Thyroid gland (tissue), 4 donors: ENCODE data around the gene HOXB3. TPM values are rescaled to one million over a fixed set of nuclear protein-coding genes. Genes with fewer than 3 reads are reported as not detected.
A peak's percentile ranks its signal among the peaks of the same experiment; 100 is the strongest.

Source experiments
- DNase-seq, 2 donors: peaks; one replicate each; pipeline ENCODE4 v3.0.0-alpha.2; 2019
- H3K27ac ChIP-seq, 3 donors: fragments of 200-600 bp; sonication (generic); 1 replicate in 2 of 3; 2 replicates in 1 of 3; pipeline ENCODE4 v1.5.1; 2016 to 2019; ENCODE audit warnings: mild to moderate bottlenecking in 1 of 3, moderate library complexity in 1 of 3
- H3K27me3 ChIP-seq: fragments of 200-600 bp; sonication (generic); one replicate; pipeline ENCODE4 v1.5.1; 2019
- H3K36me3 ChIP-seq, 2 donors: fragments of 200-600 bp; sonication (generic); one replicate each; pipeline ENCODE4 v1.5.1; 2016 to 2019
- H3K4me1 ChIP-seq, 2 donors: fragments of 200-600 bp; sonication (generic); one replicate each; pipeline ENCODE4 v1.5.1; 2017 to 2019
- H3K4me3 ChIP-seq, 3 donors: fragments of 200-600 bp; sonication (generic); replicated peaks in 1 of 3; 1 replicate in 2 of 3; 2 replicates in 1 of 3; pipeline ENCODE4 v1.5.1; 2016; ENCODE audit warnings: mild to moderate bottlenecking in 1 of 3
- H3K9me3 ChIP-seq: fragments of 200-600 bp; sonication (generic); one replicate; pipeline ENCODE4 v1.5.1; 2017
- POLR2A ChIP-seq, 2 donors: fragments of 450-650 bp; IDR thresholded peaks; one replicate each; pipeline ENCODE4 v1.6.1; 2017; ENCODE audit warnings: antibody characterized with exemption in 2 of 2, mild to moderate bottlenecking in 2 of 2, moderate library complexity in 1 of 2
- WGBS, 2 donors: methylation state at CpG; one replicate each; pipeline ENCODE4 v1.1.5; 2017; 5-methylcytosine and 5-hydroxymethylcytosine counted together
- intact Hi-C: fragments of 100-400 bp; cut with DNase I; formaldehyde crosslinking; loops from one replicate; pipeline ENCODE4 v1.15.1; 2023
- total RNA-seq, 4 donors: library from RNA; depleted of rRNA; stranded (reverse); fragments of >200 nt; gene quantifications; one replicate each; pipeline ENCODE4 v1.2.3, GENCODE V29; 2016
- TF ChIP-seq, protein P1 (sequence below), 6 experiments: fragments of 200-600 bp in 3 of 6; fragments of 450-650 bp in 3 of 6; sonication (generic) in 3 of 6; IDR thresholded peaks; one replicate each; pipeline ENCODE4 v1.5.1; 2016 to 2019; ENCODE audit warnings: antibody characterized with exemption in 6 of 6, mild to moderate bottlenecking in 2 of 6, inconsistent platforms in 1 of 6, moderate library complexity in 1 of 6

HOXB3 gene
- total RNA-seq, 4 donors from 2014 or later = 1.5 to 6.7 (median 4.3) TPM

DNA sequence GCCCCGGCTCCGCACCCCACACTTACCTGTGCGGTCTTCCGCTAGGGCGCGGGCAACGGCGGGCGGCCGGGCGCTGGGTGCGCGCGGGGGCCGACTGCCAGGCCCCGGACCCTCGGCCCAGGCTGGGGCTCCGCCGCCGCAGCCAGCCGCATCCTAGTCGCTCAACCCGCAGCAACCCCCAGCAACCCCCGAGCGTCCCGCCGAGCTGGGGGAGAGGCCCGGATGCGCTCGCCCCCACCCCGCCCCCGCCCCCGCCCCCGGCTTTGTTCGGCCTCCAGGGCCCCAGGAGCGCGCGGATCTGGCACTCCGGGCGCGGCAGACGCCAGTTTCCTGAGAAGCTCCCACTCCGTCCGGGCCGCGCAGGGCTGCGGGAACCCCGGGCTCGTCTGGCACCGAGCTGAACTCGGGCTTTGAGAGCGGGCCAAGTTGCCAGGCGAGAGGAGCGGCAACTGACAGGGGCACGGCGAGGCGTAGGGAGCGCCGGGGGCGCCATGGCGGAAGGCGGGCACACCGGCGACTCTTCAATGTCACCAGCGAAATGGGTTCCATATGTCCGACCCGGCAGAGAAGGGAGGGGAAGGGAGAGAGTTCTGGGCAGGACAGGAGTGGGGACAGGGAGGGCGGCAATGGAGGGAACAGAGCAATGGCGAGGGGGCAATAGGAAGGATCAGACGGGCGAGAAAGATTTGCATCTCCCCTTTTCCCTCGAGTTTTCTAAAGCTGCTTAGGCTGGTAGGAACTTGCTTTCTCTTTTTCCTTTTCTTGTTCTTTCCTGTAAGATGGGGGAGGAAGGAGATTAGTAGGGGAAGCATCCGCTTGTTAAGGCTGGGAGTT lies 25.6 kb downstream of the HOXB3 start:
- intact Hi-C loops = no loop called here
- 5 to 13% methylated on average over 23 to 29 of the region's 73 CpGs for whole genome bisulfite sequencing, 2 donors
- TF ChIP-seq POLR2A (IDR thresholded peaks at IDR 0.05) = no peak
- TF ChIP-seq, protein P1, sequence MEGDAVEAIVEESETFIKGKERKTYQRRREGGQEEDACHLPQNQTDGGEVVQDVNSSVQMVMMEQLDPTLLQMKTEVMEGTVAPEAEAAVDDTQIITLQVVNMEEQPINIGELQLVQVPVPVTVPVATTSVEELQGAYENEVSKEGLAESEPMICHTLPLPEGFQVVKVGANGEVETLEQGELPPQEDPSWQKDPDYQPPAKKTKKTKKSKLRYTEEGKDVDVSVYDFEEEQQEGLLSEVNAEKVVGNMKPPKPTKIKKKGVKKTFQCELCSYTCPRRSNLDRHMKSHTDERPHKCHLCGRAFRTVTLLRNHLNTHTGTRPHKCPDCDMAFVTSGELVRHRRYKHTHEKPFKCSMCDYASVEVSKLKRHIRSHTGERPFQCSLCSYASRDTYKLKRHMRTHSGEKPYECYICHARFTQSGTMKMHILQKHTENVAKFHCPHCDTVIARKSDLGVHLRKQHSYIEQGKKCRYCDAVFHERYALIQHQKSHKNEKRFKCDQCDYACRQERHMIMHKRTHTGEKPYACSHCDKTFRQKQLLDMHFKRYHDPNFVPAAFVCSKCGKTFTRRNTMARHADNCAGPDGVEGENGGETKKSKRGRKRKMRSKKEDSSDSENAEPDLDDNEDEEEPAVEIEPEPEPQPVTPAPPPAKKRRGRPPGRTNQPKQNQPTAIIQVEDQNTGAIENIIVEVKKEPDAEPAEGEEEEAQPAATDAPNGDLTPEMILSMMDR (IDR thresholded peaks at IDR 0.05) = no peak
- H3K27ac ChIP-seq = peak overlapping the region in 2 of 3 donors; percentile 46 to 55
- H3K4me3 ChIP-seq = peak overlapping the region in 1 of 3 donors; percentile 23
- no peaks in the 10 kb centered on the region for H3K36me3 ChIP-seq
- no peaks in the 10 kb centered on the region for H3K9me3 ChIP-seq
- H3K27me3 ChIP-seq = peaks cover 27% of the 10 kb centered on the region
- H3K4me1 ChIP-seq = peaks cover 4 to 9% of the 10 kb centered on the region in 2 donors
- no peak for DNase-seq

DNA sequence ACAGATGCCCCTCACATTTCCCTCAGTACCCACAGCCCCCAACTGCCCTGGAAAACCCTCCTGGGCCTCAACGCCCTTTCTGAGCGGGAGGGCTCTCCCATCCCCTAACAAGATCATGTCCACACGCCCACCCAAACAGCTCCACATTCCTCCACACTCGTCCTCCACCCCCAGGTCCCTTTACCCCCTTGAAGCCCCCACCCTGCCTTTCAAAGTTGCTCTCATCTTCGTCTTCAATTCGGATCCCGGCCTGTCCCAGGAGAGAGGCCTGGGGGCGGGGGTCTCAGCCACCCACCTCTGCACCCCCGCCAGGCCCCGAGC lies 26.2 kb downstream of the HOXB3 start:
- peak overlapping the region in 1 of 3 donors; percentile 55 for H3K27ac ChIP-seq
- DNase-seq = no peak
- peaks cover 22% of the 10 kb centered on the region for H3K27me3 ChIP-seq
- intact Hi-C loops = no loop called here
- H3K4me1 ChIP-seq = peaks cover 4 to 9% of the 10 kb centered on the region in 2 donors
- TF ChIP-seq, protein P1 (IDR thresholded peaks at IDR 0.05) = no peak
- no peak for TF ChIP-seq POLR2A (IDR thresholded peaks at IDR 0.05)
- no peaks in the 10 kb centered on the region for H3K9me3 ChIP-seq
- 11 to 24% methylated on average over 8 to 10 of the region's 10 CpGs for WGBS, 2 donors
- peak overlapping the region in 1 of 3 donors; percentile 23 for H3K4me3 ChIP-seq
- H3K36me3 ChIP-seq = no peaks in the 10 kb centered on the region

DNA sequence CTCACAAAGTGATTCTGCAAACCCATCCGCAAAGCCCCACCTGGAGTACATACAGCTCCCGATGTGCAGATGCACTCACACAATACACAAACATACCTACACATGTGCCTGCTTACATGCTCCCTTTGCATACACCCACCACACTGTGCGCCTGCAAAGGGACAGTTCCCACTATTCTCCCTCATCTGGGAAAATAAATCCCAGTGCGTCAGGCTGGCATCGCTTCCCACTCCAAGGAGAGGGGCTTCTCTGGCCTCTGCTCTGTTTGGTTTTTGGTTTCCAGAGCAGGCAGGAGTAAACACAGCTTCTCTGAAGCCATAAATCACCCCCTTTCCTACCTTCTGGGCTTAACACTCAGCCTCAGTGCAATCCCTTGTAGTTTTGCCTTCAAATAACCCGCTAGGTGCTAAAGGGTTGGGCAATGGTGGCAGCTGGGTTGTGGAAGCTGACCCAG lies 26.6 kb downstream of the HOXB3 start:
- Histone ChIP-seq H3K36me3 (no peaks in the 10 kb centered on the region), H3K4me3 (peak overlapping the region in 1 of 3 donors; percentile 2), H3K27me3 (peaks cover 21% of the 10 kb centered on the region), H3K27ac (no peak overlapping the region), H3K9me3 (no peaks in the 10 kb centered on the region), H3K4me1 (peaks cover 4 to 9% of the 10 kb centered on the region in 2 donors)
- DNase-seq = no peak
- 36 to 50% methylated on average over 6 of the region's 6 CpGs for WGBS, 2 donors
- intact Hi-C loops = no loop called here
- TF ChIP-seq, protein P1 (IDR thresholded peaks at IDR 0.05) = no peak
- TF ChIP-seq POLR2A (IDR thresholded peaks at IDR 0.05) = no peak

DNA sequence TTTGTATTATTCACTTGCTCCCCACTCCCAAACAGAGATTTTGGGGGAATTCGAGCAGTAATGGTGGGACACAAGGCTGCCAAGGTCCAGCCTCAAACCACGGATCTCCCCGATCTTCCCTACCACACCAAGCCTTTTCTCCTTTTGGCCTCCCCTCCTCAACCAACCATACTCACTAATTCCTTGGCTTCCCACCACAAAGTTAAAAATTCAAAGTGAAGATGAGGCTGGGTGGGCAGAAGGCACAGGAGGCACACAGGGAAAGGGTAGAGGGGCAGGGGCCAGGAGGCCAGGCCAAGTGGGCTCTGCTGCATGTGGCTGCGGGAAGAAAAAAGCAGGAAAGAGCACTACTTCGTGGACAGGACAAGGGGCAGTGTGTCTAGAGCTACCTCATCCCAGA lies 27.1 kb downstream of the HOXB3 start:
- WGBS, 2 donors = 23 to 37% methylated on average over 5 of the region's 5 CpGs
- Histone ChIP-seq H3K4me3 (no peak overlapping the region), H3K27me3 (peaks cover 21% of the 10 kb centered on the region), H3K36me3 (no peaks in the 10 kb centered on the region), H3K27ac (no peak overlapping the region), H3K9me3 (no peaks in the 10 kb centered on the region), H3K4me1 (peaks cover 4 to 9% of the 10 kb centered on the region in 2 donors)
- DNase-seq = no peak
- intact Hi-C loops = no loop called here
- no peak for TF ChIP-seq POLR2A (IDR thresholded peaks at IDR 0.05)
- TF ChIP-seq, protein P1 (IDR thresholded peaks at IDR 0.05) = no peak
